Heart left ventricle (tissue), 13 donors: ENCODE results near the gene DNAH12.

Source experiments
- POLR2A ChIP-seq, 2 donors: fragments of 450-650 bp; IDR thresholded peaks; one replicate each; pipeline ENCODE4 v1.6.1; 2017; ENCODE audit warnings: antibody characterized with exemption in 2 of 2, mild to moderate bottlenecking in 2 of 2, moderate library complexity in 2 of 2
- TF ChIP-seq, protein P1 (sequence below), 12 donors: fragments of 200-600 bp; sonication (generic) in 4 of 12; IDR thresholded peaks; one replicate each; pipeline versions ENCODE4 v1.5.0 to v1.8.0; 2018 to 2022; ENCODE audit warnings: antibody characterized with exemption in 12 of 12, mild to moderate bottlenecking in 5 of 12
- donor health status: ischemic (EF 13 %, LVEDD 7.1; RV severe dilation, severe dysfunction).
- donor health status: DM: no; HTN: yes; CAD: no.
- donor health status: DM: no; HTN: no; CAD: no.
- donor health status: ischemic (EF 25% LVEDD 6.9; RV normal size, moderate dysfunction).
- donor health status: ischemic (EF 25% LVEDD 5.7; RV mildly dilated, moderate dysfunction).
- donor health status: ischemic (EF 35%, LVEDD 5.7; RV mildly dilated, moderate dysfunction).
- donor health status: nonischemic (EF 11% LVEDD 7.7; RV severe dilation, severe dysfunction).
- donor health status: DM: yes; HTN: yes; CAD: no.
- donor health status: PGD.
- donor health status: ischemic (EF 29% LVEDD 5.4; RV normal size, mild dysfunction).
- donor health status: nonischemic (EF 23%, LVEDD 6.1; RV moderate dilation, normal function).

GRCh38 chr3:57411715-57412114 lies 132.4 kb downstream of the DNAH12 start:
- no peak for TF ChIP-seq POLR2A (IDR thresholded peaks at IDR 0.05)
- TF ChIP-seq, protein P1, sequence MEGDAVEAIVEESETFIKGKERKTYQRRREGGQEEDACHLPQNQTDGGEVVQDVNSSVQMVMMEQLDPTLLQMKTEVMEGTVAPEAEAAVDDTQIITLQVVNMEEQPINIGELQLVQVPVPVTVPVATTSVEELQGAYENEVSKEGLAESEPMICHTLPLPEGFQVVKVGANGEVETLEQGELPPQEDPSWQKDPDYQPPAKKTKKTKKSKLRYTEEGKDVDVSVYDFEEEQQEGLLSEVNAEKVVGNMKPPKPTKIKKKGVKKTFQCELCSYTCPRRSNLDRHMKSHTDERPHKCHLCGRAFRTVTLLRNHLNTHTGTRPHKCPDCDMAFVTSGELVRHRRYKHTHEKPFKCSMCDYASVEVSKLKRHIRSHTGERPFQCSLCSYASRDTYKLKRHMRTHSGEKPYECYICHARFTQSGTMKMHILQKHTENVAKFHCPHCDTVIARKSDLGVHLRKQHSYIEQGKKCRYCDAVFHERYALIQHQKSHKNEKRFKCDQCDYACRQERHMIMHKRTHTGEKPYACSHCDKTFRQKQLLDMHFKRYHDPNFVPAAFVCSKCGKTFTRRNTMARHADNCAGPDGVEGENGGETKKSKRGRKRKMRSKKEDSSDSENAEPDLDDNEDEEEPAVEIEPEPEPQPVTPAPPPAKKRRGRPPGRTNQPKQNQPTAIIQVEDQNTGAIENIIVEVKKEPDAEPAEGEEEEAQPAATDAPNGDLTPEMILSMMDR (IDR thresholded peaks at IDR 0.05), result no peak
